GM13977 (cell line): ENCODE data around the gene ZNF609.

Experiments used
- DNase-seq: peaks from one replicate; pipeline ENCODE4 v3.0.0; 2012; ENCODE audit warnings: low spot score
- CTCF ChIP-seq: IDR thresholded peaks from 2 replicates; pipeline ENCODE4 v1.5.1; 2012; ENCODE audit warnings: mild to moderate bottlenecking, control low read depth; ENCODE audit not compliant: insufficient read depth; ENCODE audit errors: extremely low read depth, missing control alignments
- in situ Hi-C: fragments of 300-500 bp; cut with MboI; formaldehyde crosslinking; loops from one replicate; pipeline ENCODE4 v1.12.0; 2022; ENCODE audit warnings: low sequenced_read_pairs, low pct_unique_long_range_greater_than_20kb, mixed read lengths, inconsistent platforms; ENCODE audit not compliant: unreplicated experiment

Gene ZNF609

GRCh38 chr15:64619880-64620839 is 159.8 kb downstream of the ZNF609 start:
- TF ChIP-seq CTCF, result no peak
- in situ Hi-C loops, result no loop called here
- DNase-seq, result no peak

- no peak for DNase-seq
- in situ Hi-C loops, result no loop called here
- TF ChIP-seq CTCF, result no peak
Observed at GRCh38 chr15:64621056-64621455, 160.7 kb downstream of the ZNF609 start.

GRCh38 chr15:64622410-64623260 is 162.3 kb downstream of the ZNF609 start:
- peak; percentile 46 for DNase-seq
- in situ Hi-C loops, result no loop called here

GRCh38 chr15:64623347-64623996 is 163.1 kb downstream of the ZNF609 start:
- in situ Hi-C loops, result no loop called here
- no peak for DNase-seq
- TF ChIP-seq CTCF, result no peak

More at GRCh38 chr15:64622410-64623260, 162.3 kb downstream of the ZNF609 start:
- no peak for TF ChIP-seq CTCF

GRCh38 chr15:64624242-64624641 is 163.9 kb downstream of the ZNF609 start:
- in situ Hi-C loops, result no loop called here
- no peak for TF ChIP-seq CTCF
- DNase-seq, result no peak

- in situ Hi-C loops, result no loop called here
- TF ChIP-seq CTCF, result no peak
- DNase-seq, result no peak
Observed at GRCh38 chr15:64629063-64629462, 168.7 kb downstream of the ZNF609 start.
